ENCODE results near the gene TBL1XR1.

- TF ChIP-seq CTCF (IDR thresholded peaks at IDR 0.05) (no peak), POLR2AphosphoS5 (IDR thresholded peaks at IDR 0.05; ENCODE audit: low read depth, low read length) (no peak), TCF7L2 (IDR thresholded peaks at IDR 0.05; ENCODE audit: low read depth, low read length) (no peak), SIN3A (IDR thresholded peaks at IDR 0.05; ENCODE audit: borderline replicate concordance, insufficient read depth, low read depth, low read length) (no peak)
These were observed 162.3 kb downstream of the TBL1XR1 start for GRCh38 chr3:177034832-177035475.

All from Panc1 (cell line).